Measurements from ENCODE around the gene NRN1.
"Not testable (repeated sequence)": the region's sequence is repeated elsewhere in the genome, so short reads cannot be mapped to it uniquely, and the experiment has no call there.

NRN1 gene

DNA sequence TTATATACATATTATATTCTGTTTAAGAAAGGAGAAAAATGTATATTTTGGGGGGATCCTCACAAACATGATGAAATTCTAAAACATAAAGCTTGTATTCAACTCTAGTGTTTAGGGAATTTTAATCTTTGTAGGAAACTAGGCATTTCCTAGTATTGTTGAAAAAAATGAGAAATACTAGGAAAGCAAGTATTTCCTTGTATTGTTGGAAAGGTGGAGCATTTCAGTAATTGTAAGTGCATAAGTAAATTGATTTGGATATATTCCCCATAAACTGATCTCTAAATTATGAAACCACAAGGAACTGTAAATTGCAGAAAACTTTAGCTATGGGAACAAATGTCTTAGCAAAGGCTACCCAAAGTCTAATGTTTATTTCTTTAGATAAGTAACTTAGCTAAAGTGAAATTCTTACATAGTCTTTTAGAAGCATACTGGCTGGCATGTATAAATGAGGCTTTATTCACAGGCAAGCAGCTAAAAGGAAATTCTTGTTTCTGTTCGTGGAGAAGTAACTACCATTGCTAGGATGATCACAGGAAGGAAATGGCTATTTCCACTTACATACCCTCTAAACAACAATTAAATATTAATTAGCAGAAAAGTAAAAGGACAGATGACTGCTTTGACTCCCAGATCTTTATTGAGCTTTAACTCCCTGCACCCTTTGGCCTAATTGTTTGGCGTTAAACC, 19.9 kb upstream of the NRN1 start:
- no peak overlapping the region for H3K4me3 ChIP-seq (ENCODE audit: low read length)
- TF ChIP-seq, protein P1, sequence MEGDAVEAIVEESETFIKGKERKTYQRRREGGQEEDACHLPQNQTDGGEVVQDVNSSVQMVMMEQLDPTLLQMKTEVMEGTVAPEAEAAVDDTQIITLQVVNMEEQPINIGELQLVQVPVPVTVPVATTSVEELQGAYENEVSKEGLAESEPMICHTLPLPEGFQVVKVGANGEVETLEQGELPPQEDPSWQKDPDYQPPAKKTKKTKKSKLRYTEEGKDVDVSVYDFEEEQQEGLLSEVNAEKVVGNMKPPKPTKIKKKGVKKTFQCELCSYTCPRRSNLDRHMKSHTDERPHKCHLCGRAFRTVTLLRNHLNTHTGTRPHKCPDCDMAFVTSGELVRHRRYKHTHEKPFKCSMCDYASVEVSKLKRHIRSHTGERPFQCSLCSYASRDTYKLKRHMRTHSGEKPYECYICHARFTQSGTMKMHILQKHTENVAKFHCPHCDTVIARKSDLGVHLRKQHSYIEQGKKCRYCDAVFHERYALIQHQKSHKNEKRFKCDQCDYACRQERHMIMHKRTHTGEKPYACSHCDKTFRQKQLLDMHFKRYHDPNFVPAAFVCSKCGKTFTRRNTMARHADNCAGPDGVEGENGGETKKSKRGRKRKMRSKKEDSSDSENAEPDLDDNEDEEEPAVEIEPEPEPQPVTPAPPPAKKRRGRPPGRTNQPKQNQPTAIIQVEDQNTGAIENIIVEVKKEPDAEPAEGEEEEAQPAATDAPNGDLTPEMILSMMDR (conservative IDR thresholded peaks at IDR 0.05; ENCODE audit: low read depth, low read length): no peak
- no peak for DNase-seq (ENCODE audit: low read depth)

DNA sequence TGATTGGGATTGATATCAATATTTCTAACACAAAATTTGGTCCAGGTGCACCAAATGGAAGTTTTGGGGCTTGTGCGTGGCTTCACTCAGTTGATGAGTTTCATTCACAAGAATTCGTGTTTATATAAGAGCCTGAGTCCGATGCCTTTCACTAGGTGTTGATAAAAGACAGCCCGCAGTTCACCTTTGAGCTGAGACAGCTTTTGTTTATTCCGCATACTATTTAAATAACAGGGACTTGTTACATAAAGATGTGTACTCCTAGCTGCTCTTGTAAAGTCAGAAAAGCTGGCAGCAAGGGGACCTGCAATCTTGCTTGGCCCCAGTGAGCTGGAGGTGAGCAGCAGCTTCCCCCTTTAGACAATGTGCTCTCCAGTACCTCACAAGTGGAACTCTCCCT, 19.0 kb upstream of the NRN1 start:
- TF ChIP-seq, protein P1 (conservative IDR thresholded peaks at IDR 0.05; ENCODE audit: low read depth, low read length): no peak
- DNase-seq (ENCODE audit: low read depth): no peak
- no peak overlapping the region for H3K4me3 ChIP-seq (ENCODE audit: low read length)

DNA sequence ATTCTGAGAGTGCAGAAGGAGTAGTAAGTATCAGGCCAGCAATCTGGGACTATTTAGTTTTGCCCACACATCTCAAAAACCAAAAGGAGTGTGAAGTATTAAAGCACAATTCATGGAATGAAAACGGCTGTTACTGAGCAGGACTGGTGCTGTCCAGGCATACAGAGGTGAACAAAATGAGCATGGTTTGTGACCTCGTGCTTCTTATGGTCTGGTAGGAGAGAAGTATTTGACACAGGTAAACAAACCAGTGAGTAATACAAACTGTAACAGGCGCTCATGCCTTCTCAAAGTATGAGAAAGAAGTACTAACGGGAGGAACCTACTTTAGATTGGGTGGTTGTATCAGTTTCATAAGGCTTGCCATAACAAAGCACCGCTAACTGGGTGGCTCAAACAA, 17.5 kb upstream of the NRN1 start:
- TF ChIP-seq, protein P1 (conservative IDR thresholded peaks at IDR 0.05; ENCODE audit: low read depth, low read length): no peak
- no peak for DNase-seq (ENCODE audit: low read depth)
- no peak overlapping the region for H3K4me3 ChIP-seq (ENCODE audit: low read length)

DNA sequence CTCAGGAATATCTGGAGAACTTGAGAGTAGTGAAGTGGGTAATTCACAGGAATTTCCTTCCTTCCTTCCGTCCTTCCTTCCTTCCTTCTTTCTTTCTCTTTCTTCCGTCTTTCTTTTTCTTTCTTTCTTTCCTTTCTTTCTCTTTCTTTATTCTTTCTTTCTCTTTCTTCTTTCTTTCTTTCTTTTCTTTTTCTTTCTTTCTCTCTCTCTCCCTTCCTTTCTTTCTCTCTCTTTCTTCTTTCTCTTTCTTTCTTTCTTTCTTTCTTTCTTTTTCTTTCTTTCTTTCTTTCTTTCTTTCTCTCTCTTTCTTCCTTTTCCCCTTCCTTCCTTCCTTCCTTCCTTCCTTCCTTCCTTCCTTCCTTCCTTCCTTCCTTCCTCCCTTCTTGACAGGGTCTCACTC, 16.1 kb upstream of the NRN1 start:
- not testable (repeated sequence) for DNase-seq (ENCODE audit: low read depth); H3K4me3 ChIP-seq (ENCODE audit: low read length)

DNA sequence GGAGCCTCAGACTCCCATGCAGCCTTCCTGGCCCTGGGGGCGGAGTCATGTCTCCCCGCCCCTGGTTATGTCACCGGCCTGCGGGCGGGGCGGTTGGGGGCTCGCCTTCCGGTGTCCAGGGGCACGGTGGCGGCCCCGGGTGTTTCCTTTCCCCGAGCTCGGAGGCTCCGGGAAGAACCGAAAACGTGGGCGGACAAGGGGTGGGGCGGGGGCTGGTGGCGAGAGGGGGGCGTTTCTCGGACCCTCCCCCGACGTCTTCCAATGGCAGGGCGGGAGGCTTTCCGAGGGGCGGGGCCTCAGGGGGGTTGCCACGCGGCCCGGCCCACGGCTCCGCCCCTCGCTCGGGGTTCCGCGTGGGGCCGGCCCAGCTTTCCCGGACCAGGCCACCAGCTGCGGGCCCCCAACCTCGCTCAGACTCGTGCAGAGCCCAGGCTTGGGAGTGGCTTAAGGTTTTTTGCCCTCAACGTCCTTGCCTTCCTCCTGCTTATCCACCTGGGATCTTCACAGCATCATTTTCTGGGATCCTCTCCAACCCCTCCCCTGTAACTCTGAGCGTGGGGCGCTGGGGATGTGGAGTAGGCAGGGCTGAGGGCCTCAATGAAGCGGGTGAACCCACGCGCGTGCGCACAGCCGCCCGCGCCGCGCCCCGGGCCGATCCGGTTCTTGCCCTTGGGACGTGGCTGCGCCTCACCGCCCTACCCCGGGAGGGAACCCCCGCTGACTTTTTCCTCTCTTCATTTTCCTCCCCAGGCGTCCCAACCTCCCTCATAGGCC, 2.1 kb upstream of the NRN1 start:
- peak overlapping the region; percentile 40 for H3K4me3 ChIP-seq (ENCODE audit: low read length)
- DNase-seq (ENCODE audit: low read depth): no peak
- TF ChIP-seq, protein P1 (conservative IDR thresholded peaks at IDR 0.05; ENCODE audit: low read depth, low read length): no peak

DNA sequence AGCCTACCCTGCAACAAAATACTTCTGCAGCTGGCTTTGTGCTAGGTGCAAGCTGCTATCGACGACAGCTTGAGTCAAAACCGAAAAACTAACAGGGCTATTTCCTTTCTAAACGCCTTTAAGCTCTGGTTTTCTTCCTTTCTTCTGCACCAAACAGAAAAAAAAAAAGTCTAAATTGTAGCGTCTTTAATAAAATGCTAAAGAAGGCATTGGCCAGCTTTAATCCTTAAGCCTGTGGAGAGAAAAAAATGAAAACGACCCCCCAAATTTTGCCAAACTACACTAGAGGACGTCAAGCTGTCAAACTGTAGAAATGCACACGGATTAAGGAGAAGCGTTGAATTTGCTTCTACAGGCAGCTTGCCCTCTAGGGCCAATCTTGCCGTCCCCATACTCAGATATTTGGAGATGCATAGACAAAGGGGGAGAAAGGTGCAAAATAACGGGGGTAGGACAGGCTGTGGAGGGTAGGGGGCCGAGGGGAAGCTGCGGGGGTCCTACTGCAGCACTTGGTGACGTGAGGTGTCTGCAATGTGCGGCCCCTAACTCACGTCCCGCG, 1.4 kb upstream of the NRN1 start:
- H3K4me3 ChIP-seq (ENCODE audit: low read length): peak overlapping the region; percentile 40
- DNase-seq (ENCODE audit: low read depth): no peak
- TF ChIP-seq, protein P1 (conservative IDR thresholded peaks at IDR 0.05; ENCODE audit: low read depth, low read length): no peak

DNA sequence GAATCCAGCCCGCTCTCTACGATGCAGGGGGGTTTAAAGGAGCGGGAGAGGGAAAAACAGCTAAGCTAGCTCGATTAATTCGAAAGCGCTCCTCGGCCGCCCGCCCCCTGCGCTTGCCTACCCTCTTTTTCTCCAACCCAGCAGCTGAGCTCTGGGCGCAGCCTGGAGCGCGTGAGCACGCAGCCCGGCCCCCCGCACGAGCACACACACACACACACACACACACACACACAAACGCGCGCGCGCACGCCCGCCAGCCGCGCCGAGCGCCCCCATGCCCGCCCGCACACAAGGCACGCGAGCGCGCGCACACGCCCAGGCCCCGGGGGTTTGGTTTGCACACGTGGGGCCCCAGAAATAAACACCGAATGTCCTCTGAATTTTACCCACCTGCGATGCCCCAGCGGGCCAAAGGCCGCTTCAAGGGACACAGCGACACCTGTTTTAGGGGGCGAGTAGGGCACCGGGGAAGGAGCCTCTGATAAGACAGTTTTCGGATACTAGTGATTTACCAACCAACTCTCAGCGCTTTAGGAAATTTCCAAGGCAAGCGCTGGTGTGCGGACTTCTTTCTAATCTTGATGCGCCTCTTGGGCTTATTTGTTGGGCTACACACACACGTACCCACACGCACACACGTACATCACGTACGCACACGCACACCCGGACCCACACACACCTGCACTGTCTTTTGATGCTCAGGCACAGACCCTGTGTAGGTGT, 802 bp upstream of the NRN1 start:
- TF ChIP-seq, protein P1 (conservative IDR thresholded peaks at IDR 0.05; ENCODE audit: low read depth, low read length): peak; percentile 17
- no peak for DNase-seq (ENCODE audit: low read depth)
- H3K4me3 ChIP-seq (ENCODE audit: low read length): no peak overlapping the region

Measured in retinal pigment epithelial cell (primary cell).